HUES64 (cell line): ENCODE measurements around the gene ABR.
A peak's percentile ranks its signal among the peaks of the same experiment; 100 is the strongest.
"Not testable (repeated sequence)": the region's sequence is repeated elsewhere in the genome, so short reads cannot be mapped to it uniquely, and the experiment has no call there.

Experiments used
- H3K27ac ChIP-seq: 2 replicates; pipeline ENCODE4 v1.7.0; 2013; ENCODE audit warnings: low read depth, low read length, inconsistent platforms
- H3K27me3 ChIP-seq: 2 replicates; pipeline ENCODE4 v1.6.1; 2013; ENCODE audit warnings: mild to moderate bottlenecking, low read length; ENCODE audit not compliant: insufficient read depth
- H3K36me3 ChIP-seq: 2 replicates; pipeline ENCODE4 v1.6.1; 2013; ENCODE audit warnings: mild to moderate bottlenecking, low read length; ENCODE audit not compliant: insufficient read depth
- H3K4me1 ChIP-seq: 2 replicates; pipeline ENCODE4 v1.6.1; 2013; ENCODE audit warnings: mild to moderate bottlenecking, low read length, moderate library complexity; ENCODE audit not compliant: insufficient read depth
- H3K4me3 ChIP-seq: 2 replicates; pipeline ENCODE4 v1.5.1; 2013; ENCODE audit warnings: mild to moderate bottlenecking, low read length, moderate library complexity
- H3K9ac ChIP-seq: 2 replicates; pipeline ENCODE4 v1.6.1; 2013; ENCODE audit warnings: mild to moderate bottlenecking, low read depth, low read length
- H3K9me3 ChIP-seq: 2 replicates; pipeline ENCODE4 v1.6.1; 2013; ENCODE audit warnings: low read depth, low read length; ENCODE audit not compliant: insufficient read depth
- WGBS: fragments of 150-250, 120-280 bp; methylation state at CpG from one replicate; pipeline ENCODE4 v1.1.7; 2013; ENCODE audit warnings: missing lambda C conversion rate; 5-methylcytosine and 5-hydroxymethylcytosine counted together

Gene ABR

GRCh38 chr17:998111-998510, 181.7 kb downstream of the ABR start:
- H3K27ac ChIP-seq = no peak overlapping the region
- H3K4me1 ChIP-seq = peaks cover 3% of the 10 kb centered on the region; the same call in 1 of the 2 replicates
- H3K9me3 ChIP-seq = no peaks in the 10 kb centered on the region
- H3K9ac ChIP-seq = no peak overlapping the region
- H3K4me3 ChIP-seq = peak overlapping the region; percentile 99
- WGBS = 84% methylated on average over 2 of the region's 2 CpGs
- H3K27me3 ChIP-seq = peaks cover 2% of the 10 kb centered on the region; the same call in 1 of the 2 replicates
- H3K36me3 ChIP-seq = peaks cover 42% of the 10 kb centered on the region

DNA sequence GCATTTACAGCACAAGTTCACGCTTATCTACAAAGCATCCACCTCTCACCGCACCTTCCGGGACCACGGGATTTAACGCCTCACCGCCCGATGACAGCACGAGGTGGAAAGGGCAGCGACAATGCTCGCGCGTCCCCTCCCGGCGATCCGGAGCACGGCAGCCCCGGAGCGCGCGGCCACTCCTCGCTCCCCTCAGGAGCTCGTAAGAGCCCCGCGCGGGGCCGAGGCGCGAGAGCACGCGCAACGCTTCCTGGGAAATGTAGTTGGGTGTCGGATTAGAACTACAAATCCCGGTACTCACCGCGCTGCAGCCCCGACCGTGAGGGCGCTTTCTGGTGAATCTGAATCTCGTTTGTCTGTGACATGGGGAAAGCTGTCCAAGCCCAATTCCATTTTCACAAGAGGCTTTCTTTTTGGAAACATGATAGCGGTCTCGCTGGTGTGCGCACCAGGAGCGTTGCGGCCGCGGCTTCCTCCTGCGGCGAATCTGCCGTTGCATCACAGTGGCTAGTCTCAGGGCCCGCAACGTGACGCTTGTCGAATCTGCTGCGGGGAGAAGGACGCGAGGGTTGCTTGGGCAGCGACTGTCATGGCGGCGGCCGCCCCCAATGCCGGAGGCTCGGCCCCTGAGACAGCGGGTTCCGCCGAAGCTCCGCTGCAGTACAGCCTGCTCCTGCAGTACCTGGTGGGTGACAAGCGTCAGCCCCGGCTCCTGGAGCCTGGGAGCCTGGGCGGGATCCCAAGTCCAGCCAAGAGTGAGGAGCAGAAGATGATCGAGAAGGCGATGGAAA, 183.0 kb downstream of the ABR start, which contains the start of gene TIMM22:
Gene TIMM22, plus strand, starts transcription at position 576 of the 791 bp plus-strand sequence. Its CDS starts 14 bp downstream, at position 590.
- peak within 1 kb of the TSS; percentile 86 for H3K27ac ChIP-seq
- peak within 1 kb of the TSS; percentile 99 for H3K4me3 ChIP-seq
- peaks cover 29% of the 10 kb centered on the region for H3K36me3 ChIP-seq
- H3K27me3 ChIP-seq = peaks cover 2% of the 10 kb centered on the region; the same call in 1 of the 2 replicates
- H3K9ac ChIP-seq = peak within 1 kb of the TSS; percentile 97
- peaks cover 3% of the 10 kb centered on the region; the same call in 1 of the 2 replicates for H3K4me1 ChIP-seq
- under 1% methylated on average over 71 of the region's 71 CpGs for WGBS
- H3K9me3 ChIP-seq = no peaks in the 10 kb centered on the region

DNA sequence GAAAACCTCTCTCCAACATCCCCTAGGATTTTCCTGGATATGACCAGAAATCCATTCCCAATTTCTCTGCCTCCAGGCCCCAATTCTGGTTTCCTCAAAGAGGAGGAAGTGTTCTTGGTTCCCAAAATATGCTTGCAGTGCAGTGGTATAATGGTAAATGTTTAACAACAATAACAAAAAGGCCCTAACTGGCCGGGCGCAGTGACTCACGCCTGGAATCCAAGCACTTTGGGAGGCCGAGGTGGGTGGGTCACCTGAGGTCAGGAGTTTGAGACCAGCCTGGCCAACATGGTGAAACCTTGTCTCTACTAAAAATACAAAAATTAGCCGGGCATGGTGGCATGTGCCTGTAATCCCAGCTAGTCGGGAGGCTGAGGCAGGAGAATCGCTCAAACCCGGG, 184.5 kb downstream of the ABR start:
- H3K36me3 ChIP-seq = peaks cover 14% of the 10 kb centered on the region
- H3K27me3 ChIP-seq, H3K27ac ChIP-seq, H3K9me3 ChIP-seq, H3K4me3 ChIP-seq, H3K9ac ChIP-seq, H3K4me1 ChIP-seq: not testable (repeated sequence)
- WGBS = 90% methylated on average over 8 of the region's 8 CpGs

DNA sequence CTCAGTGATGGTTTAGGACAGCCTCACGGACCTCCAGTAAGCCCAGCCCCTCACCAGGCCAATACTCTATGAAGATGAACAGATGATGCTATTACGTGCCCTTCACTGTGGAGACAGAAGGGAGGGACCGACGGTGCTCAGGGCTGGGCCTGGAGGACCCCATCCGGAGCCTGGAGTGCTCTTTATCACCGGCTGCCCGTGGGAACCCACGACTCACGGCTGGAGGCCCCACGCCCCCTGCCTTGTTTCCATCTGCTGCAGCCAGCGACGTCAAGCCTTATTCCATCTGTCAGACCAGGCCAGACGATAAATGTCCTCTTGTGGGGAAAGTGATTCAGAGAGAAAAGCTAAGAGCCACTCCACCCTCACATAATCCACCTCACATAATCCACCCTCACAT, 186.8 kb downstream of the ABR start:
- no peaks in the 10 kb centered on the region for H3K9me3 ChIP-seq
- no peak overlapping the region for H3K4me3 ChIP-seq
- WGBS = 69% methylated on average over 12 of the region's 13 CpGs
- H3K27me3 ChIP-seq = peaks cover 2% of the 10 kb centered on the region; the same call in 1 of the 2 replicates
- no peak overlapping the region for H3K27ac ChIP-seq
- H3K9ac ChIP-seq = no peak overlapping the region
- H3K4me1 ChIP-seq = peaks cover under 1% of the 10 kb centered on the region; the same call in 1 of the 2 replicates
- no peaks in the 10 kb centered on the region for H3K36me3 ChIP-seq

GRCh38 chr17:988561-988960, 191.2 kb downstream of the ABR start:
- Histone ChIP-seq H3K27ac (no peak overlapping the region), H3K9ac (no peak overlapping the region), H3K4me1 (no peaks in the 10 kb centered on the region), H3K9me3 (no peaks in the 10 kb centered on the region), H3K27me3 (no peaks in the 10 kb centered on the region), H3K4me3 (no peak overlapping the region), H3K36me3 (no peaks in the 10 kb centered on the region)
- 89% methylated on average over 11 of the region's 11 CpGs for WGBS

- Histone ChIP-seq H3K9me3 (no peaks in the 10 kb centered on the region), H3K27me3 (no peaks in the 10 kb centered on the region), H3K36me3 (no peaks in the 10 kb centered on the region), H3K4me3 (no peak overlapping the region), H3K4me1 (no peaks in the 10 kb centered on the region), H3K9ac (no peak overlapping the region), H3K27ac (no peak overlapping the region)
- WGBS = 90% methylated on average over 15 of the region's 15 CpGs
Measured at GRCh38 chr17:987931-988330, 191.8 kb downstream of the ABR start.

DNA sequence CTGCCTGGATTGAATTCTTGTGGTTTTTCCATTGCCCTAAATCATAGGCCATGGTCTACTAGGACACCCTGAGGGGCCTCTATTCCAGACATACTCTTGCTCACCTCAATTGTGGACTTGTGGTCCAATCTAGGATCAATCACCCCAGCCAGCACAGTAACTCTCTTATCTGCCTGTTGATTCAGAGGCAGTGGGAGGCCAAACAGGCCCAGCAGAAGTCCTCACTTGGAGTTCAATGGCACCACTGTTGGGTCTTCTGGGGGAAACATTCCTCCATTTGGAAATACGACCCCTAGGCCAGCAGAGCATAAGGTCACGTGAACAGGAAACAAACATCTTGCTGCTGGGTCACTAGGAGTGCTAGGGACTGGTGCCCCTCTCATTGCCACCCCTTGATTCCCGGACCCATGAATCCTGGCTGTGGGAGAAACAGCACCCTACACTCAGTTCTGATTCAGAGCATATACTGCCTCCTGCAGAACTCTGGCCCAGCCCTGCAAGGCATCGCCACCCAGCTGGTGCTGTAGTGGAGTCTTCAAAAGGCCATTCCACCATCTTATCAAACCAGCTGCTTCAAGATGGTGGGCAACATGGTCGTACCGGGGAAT, 193.4 kb downstream of the ABR start:
- 88% methylated on average over 6 of the region's 6 CpGs for WGBS
- Histone ChIP-seq H3K4me1 (no peaks in the 10 kb centered on the region), H3K9ac (no peak overlapping the region), H3K9me3 (no peaks in the 10 kb centered on the region), H3K4me3 (no peak overlapping the region), H3K27ac (no peak overlapping the region), H3K27me3 (no peaks in the 10 kb centered on the region), H3K36me3 (no peaks in the 10 kb centered on the region)

- H3K9me3 ChIP-seq = no peaks in the 10 kb centered on the region
- H3K4me1 ChIP-seq = peaks cover 3% of the 10 kb centered on the region; the same call in 1 of the 2 replicates
- no peak overlapping the region for H3K27ac ChIP-seq
- H3K4me3 ChIP-seq = no peak overlapping the region
- WGBS = 95% methylated on average over 3 of the region's 3 CpGs
- no peak overlapping the region for H3K9ac ChIP-seq
- H3K36me3 ChIP-seq = no peaks in the 10 kb centered on the region
- H3K27me3 ChIP-seq = no peaks in the 10 kb centered on the region
Measured at GRCh38 chr17:983921-984320, 195.9 kb downstream of the ABR start.

DNA sequence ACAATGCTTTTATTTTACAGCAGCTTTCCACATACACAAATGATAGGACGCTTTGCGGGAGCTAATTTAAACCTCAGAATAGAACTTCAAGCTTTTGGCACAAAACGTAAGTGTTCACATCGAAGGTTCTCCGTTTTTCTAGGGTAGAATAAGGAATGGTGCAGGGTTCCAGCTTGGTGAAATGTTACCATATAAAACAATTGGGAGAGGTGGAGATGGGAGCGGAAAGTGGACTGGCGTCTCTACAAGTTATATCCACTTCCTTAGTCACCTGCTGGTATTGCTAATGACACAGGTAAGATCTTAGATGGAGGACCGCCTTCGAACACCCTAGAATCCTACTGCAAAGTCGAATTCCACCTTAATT, 198.5 kb downstream of the ABR start:
- Histone ChIP-seq H3K9ac (no peak overlapping the region), H3K9me3 (no peaks in the 10 kb centered on the region), H3K4me3 (no peak overlapping the region), H3K27ac (no peak overlapping the region), H3K36me3 (no peaks in the 10 kb centered on the region), H3K27me3 (no peaks in the 10 kb centered on the region), H3K4me1 (peaks cover 17% of the 10 kb centered on the region)
- WGBS = 36% methylated on average over 10 of the region's 10 CpGs

- H3K9ac ChIP-seq = peak overlapping the region; percentile 57
- peak overlapping the region; percentile 28 for H3K27ac ChIP-seq
- H3K4me3 ChIP-seq = peak overlapping the region; percentile 64
- no peaks in the 10 kb centered on the region for H3K36me3 ChIP-seq
- H3K27me3 ChIP-seq = no peaks in the 10 kb centered on the region
- H3K4me1 ChIP-seq = peaks cover 23% of the 10 kb centered on the region
- H3K9me3 ChIP-seq = no peaks in the 10 kb centered on the region
- 44% methylated on average over 42 of the region's 43 CpGs for WGBS
Measured at GRCh38 chr17:980406-981291, 199.1 kb downstream of the ABR start.
